Measurements from ENCODE around the gene DMBT1. TPM values are rescaled to one million over a fixed set of nuclear protein-coding genes. Genes with fewer than 3 reads are reported as not detected.

Gene DMBT1
- total RNA-seq, 2 experiments from 2014 or later: not detected

DNA sequence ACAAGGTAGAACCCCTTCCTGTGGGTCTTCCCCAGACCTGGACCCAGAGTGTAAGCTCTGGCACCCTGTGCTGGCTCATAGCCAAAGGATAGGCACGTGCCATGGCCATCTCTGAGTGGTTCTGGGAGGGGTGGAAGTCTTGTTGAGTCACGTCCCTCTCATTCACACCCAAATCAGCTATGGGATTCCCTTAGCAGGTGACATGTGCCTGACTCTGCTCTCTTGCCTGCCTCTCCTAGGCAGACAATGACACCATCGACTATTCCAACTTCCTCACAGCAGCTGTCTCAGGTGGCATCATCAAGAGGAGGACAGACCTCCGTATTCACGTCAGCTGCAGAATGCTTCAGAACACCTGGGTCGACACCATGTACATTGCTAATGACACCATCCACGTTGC lies 79.2 kb downstream of the DMBT1 start:
- CTCF ChIA-PET: no interaction called here
- POLR2A ChIA-PET: no interaction called here

DNA sequence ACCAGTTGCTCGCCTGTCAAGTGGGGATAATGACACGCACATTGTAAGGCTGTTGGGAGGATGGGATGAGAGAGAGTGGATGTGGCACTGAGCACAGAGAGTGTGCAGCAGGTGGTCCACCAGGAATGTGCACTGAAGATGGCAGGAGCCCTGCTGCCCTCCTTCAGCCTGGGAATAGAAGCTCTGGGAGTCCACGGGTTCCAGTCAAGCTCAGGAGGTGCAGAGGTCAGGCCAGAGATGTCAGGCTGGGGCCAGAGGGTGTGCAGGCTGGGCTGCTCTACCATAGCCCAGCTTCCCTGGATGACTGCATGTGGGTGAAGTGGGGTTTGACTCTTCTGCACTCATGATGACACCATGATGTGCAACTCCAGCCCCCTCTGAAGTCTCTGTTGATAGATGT lies 80.4 kb downstream of the DMBT1 start:
- ChIA-PET POLR2A (no interaction called here), CTCF (no interaction called here)

DNA sequence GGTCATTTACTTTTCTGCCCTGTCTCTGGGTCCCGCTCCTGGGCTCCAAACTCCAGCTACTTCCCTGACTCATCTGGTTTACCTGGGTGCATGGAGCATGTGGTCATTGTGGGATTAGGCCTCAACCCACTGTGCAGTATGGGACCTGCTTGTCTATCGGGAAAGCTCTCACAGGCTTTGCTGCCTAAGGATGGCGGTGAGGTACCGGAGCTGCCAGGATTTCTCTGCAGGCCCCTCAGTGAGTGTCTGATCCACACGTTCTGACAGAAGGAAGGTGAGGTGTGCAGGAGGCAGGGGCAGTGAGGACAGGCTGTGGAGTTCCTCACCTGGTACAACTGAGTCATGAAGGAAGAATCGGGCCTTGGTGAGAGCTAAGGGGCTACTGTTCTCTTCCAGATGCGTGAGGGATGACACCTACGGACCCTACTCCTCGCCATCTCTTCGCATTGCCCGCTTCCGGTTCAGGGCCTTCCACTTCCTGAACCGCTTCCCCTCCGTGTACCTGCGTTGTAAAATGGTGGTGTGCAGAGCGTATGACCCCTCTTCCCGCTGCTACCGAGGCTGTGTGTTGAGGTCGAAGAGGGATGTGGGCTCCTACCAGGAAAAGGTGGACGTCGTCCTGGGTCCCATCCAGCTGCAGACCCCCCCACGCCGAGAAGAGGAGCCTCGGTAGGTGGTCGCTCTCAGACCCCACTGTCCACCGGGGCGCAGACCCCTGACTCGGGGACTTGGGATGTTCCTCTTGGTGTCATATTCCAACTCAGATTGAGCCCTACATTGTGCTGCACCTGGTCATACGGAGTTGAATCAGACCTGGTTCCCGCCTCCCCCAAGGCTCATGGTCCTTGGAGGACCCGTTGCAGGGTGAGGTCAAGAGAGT lies 82.4 kb downstream of the DMBT1 start:
- CTCF ChIA-PET: no interaction called here
- POLR2A ChIA-PET: no interaction called here

DNA sequence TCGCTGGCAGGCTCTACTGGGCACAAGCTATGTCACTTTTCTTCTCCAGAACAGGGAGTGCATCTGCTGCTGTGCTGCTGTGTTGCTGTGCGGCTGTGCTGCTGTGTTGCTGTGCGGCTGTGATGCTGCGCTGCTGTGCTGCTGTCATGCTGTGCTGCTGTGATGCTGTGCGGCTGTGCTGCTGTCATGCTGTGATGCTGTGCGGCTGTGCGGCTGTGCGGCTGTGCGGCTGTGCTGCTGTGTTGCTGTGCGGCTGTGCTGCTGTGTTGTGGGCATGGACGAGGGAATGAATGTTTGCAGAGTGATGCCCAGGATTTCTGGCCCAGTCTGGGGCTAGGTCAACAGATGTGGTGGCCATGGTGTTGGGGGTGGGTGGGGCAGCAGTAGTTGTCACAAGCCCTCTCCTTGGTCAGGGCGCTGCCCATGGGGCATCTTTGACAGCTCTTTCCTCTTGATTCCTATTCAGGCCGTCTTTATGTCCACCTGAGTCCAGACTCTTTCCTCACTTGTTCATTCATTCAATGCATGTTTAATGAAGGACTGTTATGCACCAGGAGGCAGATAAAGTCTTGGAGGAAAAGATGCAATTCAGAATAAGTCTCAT lies 83.5 kb downstream of the DMBT1 start:
- CTCF ChIA-PET: no interaction called here

DNA sequence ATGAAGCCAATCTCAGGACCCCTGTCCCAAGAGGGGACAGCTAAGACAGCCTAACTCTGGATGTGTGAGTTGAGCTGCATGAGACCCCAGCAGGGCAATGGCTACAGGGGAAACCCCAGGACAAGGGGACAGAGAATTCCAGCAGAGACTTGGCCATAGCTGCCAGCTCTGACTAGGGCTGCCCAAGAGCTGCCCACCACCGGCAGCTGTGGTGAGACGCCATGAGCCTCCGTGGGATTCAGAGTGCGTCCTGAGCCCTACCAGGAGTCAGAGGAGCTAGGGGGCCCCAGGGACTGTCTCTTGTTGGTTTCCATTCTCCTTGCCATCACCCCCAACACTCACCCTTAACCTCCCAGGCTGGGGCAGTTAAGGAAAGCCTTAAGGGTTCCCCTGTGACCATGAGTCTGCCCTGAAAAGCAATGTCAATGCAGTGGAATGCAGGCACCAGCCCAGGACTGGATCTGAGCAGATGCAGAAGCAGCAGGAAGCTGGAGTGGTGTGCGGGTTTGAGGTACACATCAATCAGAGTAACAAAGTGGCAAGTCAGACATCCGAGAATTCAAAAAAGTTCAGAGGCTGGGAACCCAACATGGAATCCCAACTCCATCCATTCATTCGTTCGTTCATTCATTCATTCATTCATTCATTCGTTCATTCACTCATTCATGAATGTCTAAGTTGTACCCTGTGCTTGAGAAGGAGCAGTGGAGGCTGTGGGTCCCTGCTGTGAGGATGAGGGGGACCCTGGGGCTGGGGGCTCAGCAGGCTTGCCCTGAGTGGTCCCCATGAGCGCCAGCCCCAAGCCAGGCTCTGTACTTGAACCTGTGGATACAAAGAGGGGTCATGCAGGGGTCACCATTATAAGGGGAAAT lies 86.2 kb downstream of the DMBT1 start:
- ChIA-PET CTCF (no interaction called here), POLR2A (no interaction called here)

More for the DNA sequence above, 83.5 kb downstream of the DMBT1 start:
- POLR2A ChIA-PET: no interaction called here

DNA sequence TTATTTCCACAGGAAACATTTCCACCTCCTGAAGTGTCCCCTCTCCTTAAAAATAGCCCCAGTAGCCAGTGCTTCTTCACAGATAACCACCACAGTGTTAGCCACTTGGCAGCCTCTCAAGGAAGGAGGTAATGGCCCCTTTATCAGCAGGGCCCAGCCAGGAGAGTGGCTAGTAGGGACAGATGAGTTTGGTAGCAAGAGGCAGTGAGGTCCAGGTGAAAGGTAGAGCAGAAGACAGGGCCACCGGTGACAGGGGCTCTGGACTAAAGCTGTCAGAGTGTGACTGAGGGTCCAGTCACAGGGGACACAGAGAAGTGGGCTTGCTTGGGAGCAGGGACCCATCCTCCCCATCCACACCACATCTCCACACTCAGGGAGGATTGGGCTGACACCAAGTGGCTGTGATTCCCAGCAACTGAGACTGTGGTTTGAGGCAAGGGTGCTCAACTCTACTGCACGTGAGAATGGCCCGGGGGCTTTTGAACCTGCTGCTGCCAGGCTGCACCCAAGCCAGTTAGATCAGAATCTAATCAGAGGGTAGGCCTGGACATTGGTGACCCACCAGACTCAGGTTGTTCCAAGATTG lies 86.9 kb downstream of the DMBT1 start:
- ChIA-PET CTCF (no interaction called here), POLR2A (no interaction called here)

DNA sequence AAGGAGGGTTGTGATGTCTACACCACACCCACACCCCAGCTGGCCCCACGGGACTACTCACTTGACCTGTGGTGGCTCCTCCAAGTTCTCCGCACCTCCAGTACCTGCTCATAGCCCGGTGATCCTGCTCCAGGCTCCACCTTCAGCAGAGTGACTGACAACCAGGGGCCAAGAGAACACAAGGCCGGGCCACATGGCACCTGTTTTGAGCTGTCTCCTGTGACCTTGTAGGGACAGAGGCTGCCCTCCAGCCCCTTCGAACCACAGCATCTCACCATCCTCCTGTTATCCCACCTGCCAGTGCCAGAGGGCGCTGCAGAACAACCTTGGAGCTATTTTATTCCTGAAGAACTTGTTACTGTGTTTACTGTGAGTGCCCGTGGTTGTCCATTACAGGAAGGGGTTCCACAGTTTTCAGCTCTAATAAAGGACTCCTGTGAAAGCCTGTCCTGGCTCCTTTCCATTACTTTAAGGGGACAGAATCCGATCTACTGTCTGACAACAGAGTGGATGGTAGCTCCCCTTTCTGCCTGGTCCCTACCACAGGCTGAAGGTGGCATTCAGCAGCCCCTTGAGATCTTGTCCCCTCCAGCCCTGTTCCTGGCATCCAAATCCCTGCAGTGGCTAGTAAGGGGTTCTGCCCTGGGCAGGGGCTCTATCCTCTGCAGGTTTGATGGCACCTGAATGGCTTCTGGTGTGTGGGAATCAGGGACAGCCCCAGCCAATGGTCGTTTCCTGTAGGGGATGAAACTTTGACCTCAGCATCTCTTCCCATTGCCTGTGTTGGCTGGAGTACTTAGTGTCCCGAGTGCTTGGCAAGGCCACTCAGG lies 88.3 kb downstream of the DMBT1 start:
- CTCF ChIA-PET: interaction anchor here (0.6 to 1.5 kb wide), 3 partner anchors 10 to 128 kb away, joined by 3 to 8 read pairs (median 3); no protein-coding TSS in a partner anchor

DNA sequence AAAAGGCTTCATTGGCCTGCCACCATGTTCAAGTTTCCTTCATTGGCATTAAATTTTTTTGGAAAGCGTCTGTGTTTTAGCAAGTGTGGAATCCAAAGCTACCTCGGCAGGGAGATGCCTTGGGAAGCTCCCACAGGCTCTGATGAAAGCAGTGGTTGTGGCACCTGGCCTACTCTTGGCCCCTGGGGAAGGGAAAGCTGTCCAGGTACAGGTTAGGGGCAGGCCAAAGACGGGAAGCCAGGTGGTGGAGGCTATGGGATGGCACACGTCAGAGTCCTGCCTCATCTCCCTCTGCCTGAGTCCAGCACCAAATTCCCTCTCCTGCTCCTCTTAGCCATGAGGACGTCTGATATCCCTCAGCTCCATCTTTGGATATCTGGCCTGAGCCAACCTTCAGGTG lies 89.3 kb downstream of the DMBT1 start:
- ChIA-PET CTCF (interaction anchor here (1.5 kb wide), 1 partner anchor 55 kb away, joined by 8 read pairs; no protein-coding TSS in a partner anchor), POLR2A (no interaction called here)

More for the DNA sequence above, 88.3 kb downstream of the DMBT1 start:
- POLR2A ChIA-PET: no interaction called here

DNA sequence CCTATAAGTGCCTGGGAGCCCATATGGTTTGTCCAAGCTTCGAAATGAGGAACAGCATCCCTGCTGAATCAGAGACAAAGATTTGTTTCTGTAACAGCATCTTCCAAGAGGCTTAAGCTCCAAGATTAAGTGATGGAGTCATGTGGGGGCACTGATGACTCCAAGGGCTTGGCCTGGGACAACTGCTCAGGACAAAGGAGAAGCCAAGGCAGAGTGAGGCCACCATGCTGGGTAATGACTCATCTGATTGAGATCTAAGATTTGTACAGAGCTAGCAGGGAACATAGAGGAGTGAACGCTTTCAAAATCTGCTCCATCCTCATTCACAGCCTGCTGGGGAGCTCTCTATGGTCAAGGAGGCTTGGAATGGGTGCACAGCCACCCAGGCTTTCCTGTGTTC lies 89.8 kb downstream of the DMBT1 start:
- POLR2A ChIA-PET: no interaction called here
- CTCF ChIA-PET: no interaction called here

DNA sequence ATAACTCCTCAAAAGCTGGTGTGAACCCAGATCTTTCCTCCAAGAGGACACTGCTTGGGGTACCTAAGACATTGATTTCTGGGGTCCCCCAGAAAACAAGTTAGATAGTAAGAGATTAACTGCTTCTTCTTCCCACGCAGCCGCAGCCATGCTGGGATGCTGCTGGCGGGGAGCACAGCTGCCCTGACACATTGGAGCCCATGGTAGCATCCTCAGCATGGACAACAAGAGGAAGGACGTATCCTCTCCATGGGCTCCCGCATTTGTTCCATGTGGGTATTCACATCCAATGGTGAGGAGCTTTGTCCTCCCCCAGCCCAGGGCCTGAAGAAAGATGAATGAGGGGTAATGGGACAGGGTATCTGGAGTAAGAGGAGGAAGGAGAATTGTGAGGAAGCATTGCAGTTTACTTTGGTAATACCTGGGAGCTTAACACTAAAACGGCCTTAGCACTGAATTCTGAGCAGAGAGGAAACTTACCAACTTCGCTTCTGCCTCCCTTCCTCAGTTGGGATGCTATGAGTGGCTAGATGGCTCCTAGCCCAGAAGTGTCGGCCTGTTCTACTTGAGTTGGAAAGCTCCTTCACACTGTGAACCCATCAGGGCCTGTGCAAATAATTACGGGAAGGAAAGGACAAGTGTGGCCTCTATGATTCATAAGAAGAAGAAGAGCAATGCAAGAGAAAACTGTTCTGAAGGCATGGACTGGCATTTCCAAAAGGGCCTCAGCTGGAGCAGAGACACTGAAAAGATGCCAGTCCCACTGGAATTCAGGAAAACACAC lies 95.2 kb downstream of the DMBT1 start:
- POLR2A ChIA-PET: no interaction called here
- CTCF ChIA-PET: no interaction called here

DNA sequence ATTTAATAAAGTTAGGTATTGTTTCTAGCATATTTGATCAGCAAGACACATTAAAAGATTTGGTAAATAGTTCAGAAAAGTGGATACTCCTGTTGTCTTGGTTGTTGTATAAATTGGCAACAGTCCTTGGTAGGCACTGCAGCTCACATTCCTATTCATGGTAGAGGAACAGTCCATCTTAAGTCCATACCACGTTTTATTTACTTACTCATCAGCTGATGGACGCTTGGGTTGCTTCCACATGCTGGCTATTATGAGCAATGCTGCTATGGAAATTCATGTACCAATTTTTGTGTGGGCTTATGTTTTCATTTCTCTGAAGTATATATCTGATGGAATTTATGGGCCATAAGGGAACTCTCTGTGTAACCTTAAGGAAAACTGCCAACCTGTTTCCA lies 95.8 kb downstream of the DMBT1 start:
- ChIA-PET POLR2A (no interaction called here), CTCF (no interaction called here)

DNA sequence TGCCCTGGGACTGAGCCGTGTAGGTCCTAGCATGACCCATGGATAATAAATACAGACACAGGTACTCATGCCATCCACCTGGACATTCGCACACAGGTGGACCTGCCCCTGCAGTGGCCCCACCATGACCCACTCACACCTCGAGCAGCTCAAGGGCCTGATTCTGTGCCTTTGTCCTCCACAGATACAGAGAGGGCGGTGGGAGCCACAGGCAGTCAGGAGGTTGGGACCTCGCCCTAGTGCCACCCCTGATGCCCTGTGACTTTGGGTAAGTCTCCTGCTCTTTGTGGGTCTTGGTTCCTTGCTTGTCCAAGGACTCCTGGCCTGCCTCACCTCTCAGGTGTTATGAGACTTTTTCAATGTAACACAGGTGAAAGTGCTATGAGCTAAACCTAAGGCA lies 96.2 kb downstream of the DMBT1 start:
- POLR2A ChIA-PET: no interaction called here
- CTCF ChIA-PET: no interaction called here

DNA sequence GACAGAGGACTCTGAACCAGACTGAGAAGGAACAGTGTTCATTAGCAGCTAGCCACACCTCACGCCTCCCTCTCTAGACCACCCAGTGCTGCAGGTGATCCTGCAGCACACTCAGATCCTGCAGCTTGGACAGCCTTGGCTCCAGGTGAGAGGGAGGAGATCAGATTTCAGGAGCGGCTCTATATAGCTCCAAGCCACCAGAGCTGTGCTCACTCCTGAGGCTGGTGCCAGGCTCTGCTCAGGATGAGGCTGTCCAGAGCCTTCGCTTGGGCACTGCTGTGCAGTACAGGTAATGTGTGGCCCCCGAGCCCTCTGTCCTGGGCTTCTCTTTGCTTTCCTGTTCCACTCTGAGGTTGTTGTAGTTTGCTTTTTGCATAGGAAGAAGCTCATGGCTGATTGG lies 96.7 kb downstream of the DMBT1 start:
- CTCF ChIA-PET: no interaction called here
- POLR2A ChIA-PET: no interaction called here

DNA sequence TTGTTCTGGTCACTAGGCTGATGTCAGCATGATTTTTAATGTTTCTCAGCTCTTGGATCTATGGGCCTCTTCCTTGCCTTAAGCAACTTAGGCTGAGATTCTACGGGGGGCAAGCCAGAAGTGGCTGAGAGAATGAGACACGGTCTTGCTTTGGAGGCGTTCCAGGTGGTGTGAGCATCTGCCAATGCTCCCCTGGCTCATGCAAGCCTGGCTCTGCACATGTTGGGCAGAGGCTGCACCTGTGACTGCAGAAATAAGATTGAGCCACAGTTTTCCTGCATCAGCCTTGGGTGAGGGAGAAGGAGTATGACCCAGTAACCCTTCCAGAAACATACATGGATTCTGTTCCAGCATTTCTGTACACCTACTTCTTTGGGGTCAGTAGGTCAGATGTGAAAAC lies 97.2 kb downstream of the DMBT1 start:
- CTCF ChIA-PET: no interaction called here

DNA sequence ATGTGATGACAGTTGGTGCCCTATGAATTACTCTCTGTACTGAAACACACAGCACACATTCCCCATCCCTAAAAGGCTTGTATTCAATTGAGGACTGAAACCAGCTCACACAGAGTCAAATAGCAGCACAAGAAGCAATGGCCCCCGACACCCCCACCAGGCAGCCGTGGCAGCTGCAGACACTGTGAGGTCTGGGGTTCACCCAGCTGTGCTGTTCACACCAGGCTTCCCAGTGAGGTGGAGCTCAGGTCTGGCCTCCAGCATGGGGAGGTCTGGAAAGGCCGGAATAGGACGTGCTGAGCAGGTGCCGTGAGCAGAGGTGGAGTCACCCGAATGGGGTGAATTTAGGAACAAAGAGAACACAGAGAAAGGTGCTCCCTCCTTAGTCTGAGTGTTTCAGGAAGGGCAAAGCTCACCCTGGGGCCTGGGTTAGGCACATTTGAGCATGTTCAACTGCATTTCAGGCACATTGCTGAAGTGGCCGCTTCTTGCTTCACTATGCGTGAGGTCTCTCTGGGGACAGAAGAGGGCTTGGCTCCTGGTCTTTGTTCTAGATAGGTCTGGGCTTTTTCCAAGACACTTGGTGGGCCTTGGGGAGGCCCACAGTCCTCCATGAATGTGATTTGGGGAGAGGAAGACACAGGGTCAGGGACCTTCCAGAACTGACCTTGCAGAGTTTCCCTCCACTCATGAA lies 97.9 kb downstream of the DMBT1 start:
- ChIA-PET CTCF (no interaction called here), POLR2A (no interaction called here)

More for the DNA sequence above, 97.2 kb downstream of the DMBT1 start:
- POLR2A ChIA-PET: no interaction called here

DNA sequence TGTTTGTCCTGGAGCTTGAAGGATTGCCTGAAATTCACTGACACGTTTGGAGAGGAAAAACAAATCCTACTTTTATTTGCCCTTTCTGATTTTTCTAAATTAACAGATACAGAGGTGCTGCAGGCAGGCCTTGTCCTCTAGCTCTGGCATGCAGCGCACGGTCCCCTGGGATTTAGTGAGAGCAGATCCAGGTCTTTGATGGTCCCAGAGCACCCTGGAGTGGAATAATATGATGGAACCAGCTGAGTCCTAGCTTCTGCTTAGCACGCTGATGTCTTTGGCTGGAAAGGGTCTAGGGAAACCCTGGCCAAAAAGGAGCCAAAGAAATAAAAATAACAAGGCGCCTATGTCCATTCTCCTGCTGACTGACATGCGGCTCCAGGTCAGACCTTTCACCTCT lies 98.6 kb downstream of the DMBT1 start:
- CTCF ChIA-PET: interaction anchor here (0.8 kb wide), 1 partner anchor 10 kb away, joined by 3 read pairs; no protein-coding TSS in a partner anchor

DNA sequence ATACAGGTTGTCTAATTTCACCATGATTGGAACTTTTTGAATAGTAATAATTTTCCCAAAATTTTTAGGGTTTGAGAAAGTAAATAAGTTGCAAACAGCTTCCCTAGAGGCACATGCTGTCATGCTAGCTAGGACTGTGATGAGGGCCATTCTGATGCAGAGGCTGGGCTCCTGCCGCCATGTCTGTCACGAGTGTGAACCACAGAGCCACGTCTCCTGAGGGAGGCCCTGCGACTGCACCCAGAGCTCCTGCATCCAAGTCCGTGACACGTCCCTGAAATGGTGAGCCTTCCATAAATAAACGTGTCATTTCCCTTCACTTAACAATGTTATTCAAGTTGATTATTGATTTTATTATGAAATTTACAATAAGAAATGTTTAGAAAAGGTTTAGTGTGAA lies 99.1 kb downstream of the DMBT1 start:
- ChIA-PET CTCF (interaction anchor here (0.8 kb wide), 1 partner anchor 11 kb away, joined by 3 read pairs; no protein-coding TSS in a partner anchor), POLR2A (no interaction called here)

More for the DNA sequence above, 98.6 kb downstream of the DMBT1 start:
- POLR2A ChIA-PET: no interaction called here

DNA sequence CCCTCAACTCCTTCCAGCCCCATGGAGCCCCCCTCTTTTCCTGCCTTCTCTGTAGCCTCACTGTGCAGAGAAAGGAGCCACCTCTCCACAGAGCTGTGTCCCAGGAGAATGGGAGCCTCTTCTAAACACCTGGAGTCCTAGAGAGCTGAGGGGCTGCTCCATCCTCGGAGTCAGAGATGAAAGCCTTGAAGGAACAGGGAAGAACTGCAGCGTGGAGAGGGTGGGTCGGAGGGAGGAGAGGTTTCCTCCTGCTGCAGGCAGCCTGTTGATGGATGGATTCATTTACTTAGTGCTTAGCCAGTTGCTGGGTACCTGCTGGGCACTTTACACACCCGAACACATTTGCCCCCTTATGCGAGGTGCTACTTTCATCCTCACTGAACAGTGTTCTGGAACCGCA lies 100.1 kb downstream of the DMBT1 start:
- ChIA-PET POLR2A (no interaction called here), CTCF (no interaction called here)

Measured in activated CD8-positive, alpha-beta memory T cell treated with anti-CD3 and anti-CD28 coated beads for 36 hours (primary cell).